ENCODE data around the gene SBNO2.
A peak's percentile ranks its signal among the peaks of the same experiment; 100 is the strongest.

SBNO2 gene

DNA sequence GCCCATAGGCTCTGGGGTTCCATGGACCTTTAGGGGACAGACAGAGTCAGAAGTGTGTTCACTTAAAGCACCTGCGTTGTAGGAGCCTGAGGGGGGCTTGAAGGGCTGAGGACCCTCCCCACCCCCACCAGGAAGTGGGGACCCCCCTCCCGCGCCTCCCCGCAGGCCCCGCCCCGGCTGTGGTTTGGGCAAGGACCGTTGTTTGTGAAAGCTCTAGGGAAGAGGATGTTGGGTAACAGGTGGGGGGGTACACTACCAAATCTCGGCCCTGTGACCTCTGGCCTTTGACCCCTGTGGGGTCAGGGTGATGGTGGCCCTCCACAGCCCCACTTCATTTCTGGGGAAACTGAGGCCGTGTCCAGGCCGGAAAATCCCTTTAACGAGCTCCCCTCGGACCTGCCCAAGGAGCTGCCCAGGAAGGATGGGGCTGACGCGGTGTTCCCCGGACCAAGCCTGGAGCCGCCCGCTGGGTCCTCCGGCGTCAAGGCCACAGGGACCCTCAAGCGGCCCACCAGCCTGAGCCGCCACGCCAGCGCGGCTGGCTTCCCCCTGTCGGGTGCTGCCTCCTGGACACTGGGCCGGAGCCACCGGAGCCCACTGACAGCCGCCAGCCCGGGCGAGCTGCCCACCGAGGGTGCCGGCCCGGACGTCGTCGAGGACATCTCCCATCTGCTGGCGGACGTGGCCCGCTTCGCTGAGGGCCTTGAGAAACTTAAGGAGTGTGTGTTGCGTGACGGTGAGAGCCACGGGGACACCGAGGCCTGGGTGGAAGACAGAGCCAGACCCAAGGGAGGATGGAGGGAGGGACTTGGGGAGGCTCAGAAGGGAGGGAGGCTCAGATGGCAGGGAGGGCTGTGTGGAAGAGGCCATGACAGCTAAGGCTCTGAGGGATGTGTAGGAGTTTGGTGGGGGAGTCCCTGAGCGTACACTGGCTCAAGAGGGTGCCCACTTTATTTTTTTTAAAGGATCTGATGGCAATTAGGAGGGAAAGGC is 105.8 kb downstream of the SBNO2 start:
- TF ChIP-seq, protein P1, sequence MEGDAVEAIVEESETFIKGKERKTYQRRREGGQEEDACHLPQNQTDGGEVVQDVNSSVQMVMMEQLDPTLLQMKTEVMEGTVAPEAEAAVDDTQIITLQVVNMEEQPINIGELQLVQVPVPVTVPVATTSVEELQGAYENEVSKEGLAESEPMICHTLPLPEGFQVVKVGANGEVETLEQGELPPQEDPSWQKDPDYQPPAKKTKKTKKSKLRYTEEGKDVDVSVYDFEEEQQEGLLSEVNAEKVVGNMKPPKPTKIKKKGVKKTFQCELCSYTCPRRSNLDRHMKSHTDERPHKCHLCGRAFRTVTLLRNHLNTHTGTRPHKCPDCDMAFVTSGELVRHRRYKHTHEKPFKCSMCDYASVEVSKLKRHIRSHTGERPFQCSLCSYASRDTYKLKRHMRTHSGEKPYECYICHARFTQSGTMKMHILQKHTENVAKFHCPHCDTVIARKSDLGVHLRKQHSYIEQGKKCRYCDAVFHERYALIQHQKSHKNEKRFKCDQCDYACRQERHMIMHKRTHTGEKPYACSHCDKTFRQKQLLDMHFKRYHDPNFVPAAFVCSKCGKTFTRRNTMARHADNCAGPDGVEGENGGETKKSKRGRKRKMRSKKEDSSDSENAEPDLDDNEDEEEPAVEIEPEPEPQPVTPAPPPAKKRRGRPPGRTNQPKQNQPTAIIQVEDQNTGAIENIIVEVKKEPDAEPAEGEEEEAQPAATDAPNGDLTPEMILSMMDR (IDR thresholded peaks at IDR 0.05; ENCODE audit: extremely low read depth, missing control alignments): no peak
- peak; percentile 72 for DNase-seq (ENCODE audit: low spot score)

DNA sequence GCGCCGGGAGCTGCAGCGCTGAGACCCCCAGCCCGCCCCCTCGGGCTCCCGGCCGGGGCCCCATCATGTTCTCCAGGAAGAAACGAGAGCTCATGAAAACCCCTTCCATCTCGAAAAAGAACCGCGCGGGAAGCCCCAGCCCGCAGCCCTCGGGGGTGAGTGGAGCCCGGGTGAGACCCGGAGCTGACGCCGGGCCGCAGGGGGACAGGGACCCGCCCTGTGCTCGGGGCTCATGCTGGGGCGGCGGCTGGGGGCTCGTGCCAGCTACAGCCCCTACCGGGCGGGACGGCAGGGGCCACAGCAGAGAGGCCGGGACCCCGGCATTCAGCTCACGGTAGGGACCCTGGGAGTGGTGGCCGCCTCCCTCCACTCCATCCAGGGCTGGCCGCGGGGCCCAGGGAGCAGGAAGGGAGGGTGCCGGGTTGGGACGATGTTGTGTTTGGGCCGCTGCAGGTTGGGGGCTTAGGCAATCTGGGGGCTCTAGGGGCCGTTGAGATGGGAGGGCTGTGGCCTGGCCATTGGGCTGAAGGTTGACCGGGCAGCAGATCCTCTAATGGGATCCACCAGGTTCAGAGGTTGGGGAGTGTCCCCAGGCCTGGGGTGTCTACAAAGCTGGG is 106.6 kb downstream of the SBNO2 start:
- TF ChIP-seq, protein P1 (IDR thresholded peaks at IDR 0.05; ENCODE audit: extremely low read depth, missing control alignments): no peak
- DNase-seq (ENCODE audit: low spot score): no peak

- peak; percentile 94 for DNase-seq (ENCODE audit: low spot score)
- TF ChIP-seq, protein P1 (IDR thresholded peaks at IDR 0.05; ENCODE audit: extremely low read depth, missing control alignments): no peak
These were observed 107.2 kb downstream of the SBNO2 start, which contains the start of gene ARHGAP45 for GRCh38 chr19:1066748-1067340. TSS of gene ARHGAP45 (plus strand) at chr19:1067167. CDS start at chr19:1067406, 239 bp downstream.

- no peak for DNase-seq (ENCODE audit: low spot score)
- TF ChIP-seq, protein P1 (IDR thresholded peaks at IDR 0.05; ENCODE audit: extremely low read depth, missing control alignments): no peak
These were observed 107.8 kb downstream of the SBNO2 start for GRCh38 chr19:1066251-1066747.

GRCh38 chr19:1065606-1066109 is 108.4 kb downstream of the SBNO2 start:
- TF ChIP-seq, protein P1 (IDR thresholded peaks at IDR 0.05; ENCODE audit: extremely low read depth, missing control alignments): no peak
- no peak for DNase-seq (ENCODE audit: low spot score)

DNA sequence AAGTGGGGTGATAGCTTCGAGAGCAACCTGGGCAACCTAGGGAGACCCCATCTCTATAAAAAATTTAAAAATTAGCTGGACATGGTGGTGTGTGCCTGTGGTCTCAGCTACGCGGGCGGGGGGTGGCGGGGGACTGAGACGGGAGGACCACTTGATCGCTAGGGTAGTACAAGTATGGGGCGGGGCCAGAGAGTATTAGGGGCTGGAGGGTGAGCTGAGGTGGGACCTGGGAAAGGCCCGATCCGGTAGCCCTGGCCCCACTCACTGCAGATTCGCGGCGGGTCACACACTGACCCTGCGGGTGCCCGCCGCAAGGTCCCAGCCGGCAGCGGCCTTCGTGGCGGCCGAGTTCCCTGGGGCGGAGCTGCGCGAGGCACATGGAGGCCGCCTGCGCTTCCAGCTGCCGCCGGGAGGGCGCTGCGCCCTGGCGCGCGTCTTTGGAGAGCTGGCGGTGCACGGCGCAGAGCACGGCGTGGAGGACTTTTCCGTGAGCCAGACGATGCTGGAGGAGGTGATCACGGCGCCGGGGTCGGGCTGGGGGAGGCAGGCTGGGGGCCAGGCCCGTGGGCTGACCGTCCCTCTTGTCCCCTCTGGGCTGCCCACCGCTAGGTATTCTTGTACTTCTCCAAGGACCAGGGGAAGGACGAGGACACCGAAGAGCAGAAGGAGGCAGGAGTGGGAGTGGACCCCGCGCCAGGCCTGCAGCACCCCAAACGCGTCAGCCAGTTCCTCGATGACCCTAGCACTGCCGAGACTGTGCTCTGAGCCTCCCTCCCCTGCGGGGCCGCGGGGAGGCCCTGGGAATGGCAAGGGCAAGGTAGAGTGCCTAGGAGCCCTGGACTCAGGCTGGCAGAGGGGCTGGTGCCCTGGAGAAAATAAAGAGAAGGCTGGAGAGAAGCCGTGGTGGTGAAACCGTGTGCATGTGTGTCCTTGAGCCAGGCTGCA is 109.1 kb downstream of the SBNO2 start:
- DNase-seq (ENCODE audit: low spot score): peak; percentile 86
- TF ChIP-seq, protein P1 (IDR thresholded peaks at IDR 0.05; ENCODE audit: extremely low read depth, missing control alignments): peak; percentile 87
